Lower lobe of right lung (tissue), 2 donors: ENCODE measurements around the gene FBXO3. TPM values are rescaled to one million over a fixed set of nuclear protein-coding genes. Genes with fewer than 3 reads are reported as not detected.
"Not testable (repeated sequence)": the region's sequence is repeated elsewhere in the genome, so short reads cannot be mapped to it uniquely, and the experiment has no call there.

Experiments used
- ATAC-seq, 2 donors: fragments of 200-7000 bp; cut with Tn5 transposase; one replicate each; pipeline ENCODE4 v1.9.1; 2020 to 2022; ENCODE audit warnings: mild to moderate bottlenecking in 2 of 2, moderate library complexity in 2 of 2
- DNase-seq: peaks from one replicate; pipeline ENCODE4 v3.0.0-alpha.2; 2020
- H3K27ac ChIP-seq: fragments of 200-600 bp; one replicate; pipeline ENCODE4 v1.8.0; 2022
- H3K27me3 ChIP-seq: fragments of 200-600 bp; one replicate; pipeline ENCODE4 v1.8.0; 2022; ENCODE audit warnings: low read depth
- H3K36me3 ChIP-seq: fragments of 200-600 bp; one replicate; pipeline ENCODE4 v1.8.0; 2022; ENCODE audit warnings: mild to moderate bottlenecking
- H3K4me1 ChIP-seq: fragments of 200-600 bp; one replicate; pipeline ENCODE4 v1.8.0; 2022
- H3K4me3 ChIP-seq: fragments of 200-600 bp; one replicate; pipeline ENCODE4 v1.8.0; 2022; ENCODE audit warnings: mild to moderate bottlenecking
- H3K9me3 ChIP-seq: fragments of 200-600 bp; one replicate; pipeline ENCODE4 v1.8.0; 2022
- intact Hi-C: fragments of 100-400 bp; cut with DNase I; formaldehyde crosslinking; loops from one replicate; pipeline ENCODE4 v1.11.0; 2022
- total RNA-seq: library from RNA; stranded (reverse); fragmentation: NEBNext Ultra II Directional; extraction: Animal tissue kit (Norgen Biotek cat#: 25700); gene quantifications from one replicate; pipeline ENCODE4 v1.2.1, GENCODE V29; 2021
- TF ChIP-seq, protein P1 (sequence below): fragments of 200-600 bp; IDR thresholded peaks from one replicate; pipeline ENCODE4 v1.8.0; 2022; ENCODE audit warnings: antibody characterized with exemption, mild to moderate bottlenecking
- donor health status: DM: no; HTN: yes; CAD: no; lungs with severe emphysema.

FBXO3 gene
- total RNA-seq, 1 donor from 2014 or later: 32.6 TPM

DNA sequence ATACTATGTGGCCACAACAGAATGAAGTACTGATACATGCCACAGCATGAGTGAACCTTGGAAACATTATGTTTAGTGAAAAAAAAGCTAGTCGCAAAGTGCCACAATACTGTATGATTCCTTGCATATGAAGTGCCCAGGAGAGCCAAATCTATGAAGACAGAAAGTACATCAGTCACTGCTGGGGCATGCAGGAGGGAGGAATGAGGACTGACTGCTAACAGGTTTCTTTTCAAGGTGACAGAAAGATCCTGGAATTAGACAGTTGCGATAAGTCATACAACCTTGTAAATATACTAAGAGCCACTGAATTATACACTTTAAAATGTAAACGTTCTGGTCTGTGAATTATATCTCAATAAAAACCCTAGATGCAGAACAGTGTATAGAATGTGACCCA is 61.9 kb downstream of the FBXO3 start:
- DNase-seq (no peak), ATAC-seq (no peak)
- Histone ChIP-seq H3K27ac (no peak overlapping the region), H3K4me3 (no peak overlapping the region), H3K4me1 (peaks cover 52% of the 10 kb centered on the region), H3K36me3 (peaks cover 95% of the 10 kb centered on the region), H3K9me3 (no peaks in the 10 kb centered on the region), H3K27me3 (no peaks in the 10 kb centered on the region)
- TF ChIP-seq, protein P1, sequence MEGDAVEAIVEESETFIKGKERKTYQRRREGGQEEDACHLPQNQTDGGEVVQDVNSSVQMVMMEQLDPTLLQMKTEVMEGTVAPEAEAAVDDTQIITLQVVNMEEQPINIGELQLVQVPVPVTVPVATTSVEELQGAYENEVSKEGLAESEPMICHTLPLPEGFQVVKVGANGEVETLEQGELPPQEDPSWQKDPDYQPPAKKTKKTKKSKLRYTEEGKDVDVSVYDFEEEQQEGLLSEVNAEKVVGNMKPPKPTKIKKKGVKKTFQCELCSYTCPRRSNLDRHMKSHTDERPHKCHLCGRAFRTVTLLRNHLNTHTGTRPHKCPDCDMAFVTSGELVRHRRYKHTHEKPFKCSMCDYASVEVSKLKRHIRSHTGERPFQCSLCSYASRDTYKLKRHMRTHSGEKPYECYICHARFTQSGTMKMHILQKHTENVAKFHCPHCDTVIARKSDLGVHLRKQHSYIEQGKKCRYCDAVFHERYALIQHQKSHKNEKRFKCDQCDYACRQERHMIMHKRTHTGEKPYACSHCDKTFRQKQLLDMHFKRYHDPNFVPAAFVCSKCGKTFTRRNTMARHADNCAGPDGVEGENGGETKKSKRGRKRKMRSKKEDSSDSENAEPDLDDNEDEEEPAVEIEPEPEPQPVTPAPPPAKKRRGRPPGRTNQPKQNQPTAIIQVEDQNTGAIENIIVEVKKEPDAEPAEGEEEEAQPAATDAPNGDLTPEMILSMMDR: no peak
- intact Hi-C loops: no loop called here

- intact Hi-C loops: no loop called here
- Histone ChIP-seq H3K27ac (no peak overlapping the region), H3K36me3 (peaks cover 84% of the 10 kb centered on the region), H3K4me3 (no peak overlapping the region), H3K27me3 (no peaks in the 10 kb centered on the region), H3K4me1 (peaks cover 58% of the 10 kb centered on the region), H3K9me3 (no peaks in the 10 kb centered on the region)
- no peak for DNase-seq
- TF ChIP-seq, protein P1: no peak
- no peak for ATAC-seq
Measured at GRCh38 chr11:33709466-33709865, 64.9 kb downstream of the FBXO3 start.

GRCh38 chr11:33708985-33709384 is 65.3 kb downstream of the FBXO3 start:
- intact Hi-C loops: no loop called here
- Histone ChIP-seq H3K9me3 (no peaks in the 10 kb centered on the region), H3K27ac (no peak overlapping the region), H3K4me3 (no peak overlapping the region), H3K36me3 (peaks cover 79% of the 10 kb centered on the region), H3K4me1 (peaks cover 62% of the 10 kb centered on the region), H3K27me3 (no peaks in the 10 kb centered on the region)
- DNase-seq (no peak), ATAC-seq (no peak)
- TF ChIP-seq, protein P1: no peak

DNA sequence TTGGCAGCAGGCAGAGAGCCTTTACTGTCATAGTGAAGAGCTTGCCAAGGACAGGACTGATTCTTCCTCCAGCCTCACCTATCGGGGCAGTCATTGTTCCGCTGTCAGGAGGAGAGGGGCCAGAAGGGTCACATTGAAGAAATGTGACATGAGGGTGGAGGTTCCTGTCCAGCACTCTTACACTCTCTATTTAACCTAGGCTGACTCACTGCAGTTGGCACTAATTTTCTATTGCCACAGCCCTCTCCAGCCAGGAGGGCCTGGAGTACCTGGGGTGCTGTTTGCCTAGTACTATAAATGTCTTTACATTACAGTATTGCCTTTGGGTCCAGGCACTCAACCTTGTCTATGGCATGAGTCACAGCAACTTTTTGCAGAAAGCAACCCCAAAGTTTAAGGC is 66.5 kb downstream of the FBXO3 start:
- DNase-seq, H3K27me3 ChIP-seq, intact Hi-C loops, H3K4me3 ChIP-seq, H3K9me3 ChIP-seq: not testable (repeated sequence)
- Histone ChIP-seq H3K4me1 (peaks cover 73% of the 10 kb centered on the region), H3K36me3 (peaks cover 68% of the 10 kb centered on the region), H3K27ac (peak overlapping the region; percentile 49)
- ATAC-seq: peak; percentile 81 to 92

- intact Hi-C loops: no loop called here
- Histone ChIP-seq H3K36me3 (peaks cover 59% of the 10 kb centered on the region), H3K27ac (peak overlapping the region; percentile 49), H3K27me3 (no peaks in the 10 kb centered on the region), H3K9me3 (no peaks in the 10 kb centered on the region), H3K4me3 (no peak overlapping the region), H3K4me1 (peaks cover 77% of the 10 kb centered on the region)
- TF ChIP-seq, protein P1: no peak
- ATAC-seq: no peak
- DNase-seq: no peak
Measured at GRCh38 chr11:33706966-33707365, 67.4 kb downstream of the FBXO3 start.

DNA sequence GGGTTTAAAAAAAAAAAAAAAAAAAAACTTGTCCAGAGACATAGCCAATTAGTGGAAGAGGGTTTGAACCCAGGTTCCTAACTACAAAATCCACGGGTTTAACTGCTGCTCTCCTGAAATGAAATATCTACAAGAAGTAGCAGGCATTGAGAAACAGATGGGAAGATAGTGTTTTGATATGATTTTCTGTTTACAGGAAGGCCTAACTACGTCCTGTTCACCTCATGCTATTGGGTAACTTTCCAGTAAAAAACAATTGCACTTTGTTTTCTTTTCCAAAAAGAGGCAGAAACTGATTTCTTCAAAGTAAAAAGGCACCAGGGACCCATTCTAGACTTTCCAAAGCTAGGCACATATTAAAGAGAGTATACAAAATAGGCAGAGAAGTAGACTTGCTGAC is 67.8 kb downstream of the FBXO3 start:
- TF ChIP-seq, protein P1: no peak
- no peak for ATAC-seq
- Histone ChIP-seq H3K9me3 (no peaks in the 10 kb centered on the region), H3K27ac (peak overlapping the region; percentile 49), H3K4me3 (no peak overlapping the region), H3K36me3 (peaks cover 55% of the 10 kb centered on the region), H3K27me3 (no peaks in the 10 kb centered on the region), H3K4me1 (peaks cover 81% of the 10 kb centered on the region)
- no peak for DNase-seq
- intact Hi-C loops: no loop called here
